ENCODE results near the gene PDXP. TPM values are rescaled to one million over a fixed set of nuclear protein-coding genes. Genes with fewer than 3 reads are reported as not detected.

The PDXP gene
- polyA plus RNA-seq, 1 donor (not counting 4 experiments of a cell fraction or from before 2014, with no cell fraction given), result 5.2 TPM

DNA sequence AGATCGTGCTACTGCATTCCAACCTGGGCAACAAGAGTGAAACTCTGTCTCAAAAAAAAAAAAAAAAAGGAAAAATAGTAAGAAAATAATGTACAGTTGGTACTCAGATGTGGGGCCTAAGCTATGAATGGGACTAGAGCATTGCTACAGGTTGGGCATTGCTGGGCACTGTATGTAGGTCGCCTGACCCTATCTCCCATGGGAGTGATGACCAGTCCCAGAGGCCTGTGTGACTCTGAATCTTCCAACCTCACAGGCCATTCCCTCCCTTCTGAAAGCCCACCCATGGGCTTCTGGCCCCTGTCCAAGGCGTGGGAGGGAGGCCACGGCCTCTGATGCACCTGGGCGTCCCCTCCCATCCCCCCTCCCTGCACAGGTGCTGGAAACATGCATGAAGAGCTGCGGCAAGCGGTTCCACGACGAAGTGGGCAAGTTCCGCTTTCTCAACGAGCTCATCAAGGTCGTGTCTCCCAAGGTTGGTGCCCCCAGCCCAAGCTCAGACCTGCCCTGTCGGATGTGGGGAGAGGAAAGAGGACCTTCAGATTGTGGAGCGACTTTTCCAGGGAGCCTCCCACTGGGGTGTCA is 40.4 kb upstream of the PDXP start:
- H3K9ac ChIP-seq (ENCODE audit: control insufficient read depth, extremely low read depth, insufficient read depth, low read length), result no peak overlapping the region
- peaks cover under 1% of the 10 kb centered on the region for H3K4me1 ChIP-seq (ENCODE audit: control insufficient read depth, extremely low read depth, insufficient read depth, low read length)
- H3K9me1 ChIP-seq (ENCODE audit: control insufficient read depth, extremely low read depth, insufficient read depth, low read length), result no peaks in the 10 kb centered on the region
- no peak overlapping the region for H2AFZ ChIP-seq (ENCODE audit: control insufficient read depth, low read length)
- TF ChIP-seq, protein P1, sequence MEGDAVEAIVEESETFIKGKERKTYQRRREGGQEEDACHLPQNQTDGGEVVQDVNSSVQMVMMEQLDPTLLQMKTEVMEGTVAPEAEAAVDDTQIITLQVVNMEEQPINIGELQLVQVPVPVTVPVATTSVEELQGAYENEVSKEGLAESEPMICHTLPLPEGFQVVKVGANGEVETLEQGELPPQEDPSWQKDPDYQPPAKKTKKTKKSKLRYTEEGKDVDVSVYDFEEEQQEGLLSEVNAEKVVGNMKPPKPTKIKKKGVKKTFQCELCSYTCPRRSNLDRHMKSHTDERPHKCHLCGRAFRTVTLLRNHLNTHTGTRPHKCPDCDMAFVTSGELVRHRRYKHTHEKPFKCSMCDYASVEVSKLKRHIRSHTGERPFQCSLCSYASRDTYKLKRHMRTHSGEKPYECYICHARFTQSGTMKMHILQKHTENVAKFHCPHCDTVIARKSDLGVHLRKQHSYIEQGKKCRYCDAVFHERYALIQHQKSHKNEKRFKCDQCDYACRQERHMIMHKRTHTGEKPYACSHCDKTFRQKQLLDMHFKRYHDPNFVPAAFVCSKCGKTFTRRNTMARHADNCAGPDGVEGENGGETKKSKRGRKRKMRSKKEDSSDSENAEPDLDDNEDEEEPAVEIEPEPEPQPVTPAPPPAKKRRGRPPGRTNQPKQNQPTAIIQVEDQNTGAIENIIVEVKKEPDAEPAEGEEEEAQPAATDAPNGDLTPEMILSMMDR (optimal IDR thresholded peaks at IDR 0.05 in 1 of 3, IDR thresholded peaks at IDR 0.05 in 1 of 3, conservative IDR thresholded peaks at IDR 0.05 in 1 of 3; ENCODE audit: extremely low read depth in 1 of 3, insufficient read depth in 2 of 3, low read length in 3 of 3), result no peak
- TF ChIP-seq EZH2 (IDR thresholded peaks at IDR 0.05; ENCODE audit: low read length), result no peak
- FAIRE-seq (no peak), DNase-seq (ENCODE audit: low read depth, low spot score) (no peak)
- H3K9me3 ChIP-seq (ENCODE audit: control insufficient read depth, low read depth, low read length), result no peaks in the 10 kb centered on the region
- no peaks in the 10 kb centered on the region for H3K79me2 ChIP-seq (ENCODE audit: control insufficient read depth, insufficient read depth, low read length)
- peaks cover 27 to 33% of the 10 kb centered on the region in 2 experiments for H3K36me3 ChIP-seq (ENCODE audit: control insufficient read depth in 2 of 2, extremely low read depth in 1 of 2, insufficient read depth in 2 of 2, low read length in 2 of 2)
- dilution Hi-C loops (cut with MboI; ENCODE audit: extremely low pct_ligation_motif_present, low sequenced_read_pairs), result no loop called here
- H3K4me3 ChIP-seq (ENCODE audit: control insufficient read depth in 2 of 3, extremely low read depth in 1 of 3, insufficient read depth in 2 of 3, low read depth in 1 of 3, low read length in 3 of 3), result no peak overlapping the region
- no peak overlapping the region for H3K27ac ChIP-seq (ENCODE audit: control insufficient read depth, insufficient read depth, low read length)
- H3K4me2 ChIP-seq (ENCODE audit: control insufficient read depth, extremely low read depth, insufficient read depth, low read depth, low read length), result no peak overlapping the region
- H3K27me3 ChIP-seq (ENCODE audit: control insufficient read depth, extremely low read depth, insufficient read depth, low read length), result no peaks in the 10 kb centered on the region
- H4K20me1 ChIP-seq (ENCODE audit: control insufficient read depth, extremely low read depth, insufficient read depth, low read length), result no peaks in the 10 kb centered on the region

DNA sequence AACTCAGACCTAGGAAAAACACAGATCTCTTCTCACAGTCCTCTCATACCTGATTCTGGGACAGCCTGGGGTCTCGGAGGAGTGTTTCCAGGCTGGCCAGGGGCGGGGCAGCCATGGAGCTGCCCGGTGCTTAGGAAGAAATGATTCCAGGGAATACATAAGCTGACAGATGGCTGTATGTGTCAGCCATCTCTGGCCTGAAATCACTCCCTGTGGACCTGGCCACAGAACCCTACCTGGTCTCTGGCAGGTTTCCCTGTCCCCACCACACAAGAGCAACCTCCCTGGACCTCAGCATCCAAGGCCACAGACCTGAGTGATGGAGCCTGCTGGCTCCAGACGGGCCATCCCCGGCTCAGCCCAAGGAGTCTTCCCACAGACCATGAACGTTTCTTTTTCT is 39.8 kb upstream of the PDXP start:
- Histone ChIP-seq H3K4me2 (ENCODE audit: control insufficient read depth, extremely low read depth, insufficient read depth, low read depth, low read length) (no peak overlapping the region), H3K9me1 (ENCODE audit: control insufficient read depth, extremely low read depth, insufficient read depth, low read length) (no peaks in the 10 kb centered on the region), H3K36me3 (ENCODE audit: control insufficient read depth in 2 of 2, extremely low read depth in 1 of 2, insufficient read depth in 2 of 2, low read length in 2 of 2) (peaks cover 30 to 36% of the 10 kb centered on the region in 2 experiments), H4K20me1 (ENCODE audit: control insufficient read depth, extremely low read depth, insufficient read depth, low read length) (no peaks in the 10 kb centered on the region), H3K4me1 (ENCODE audit: control insufficient read depth, extremely low read depth, insufficient read depth, low read length) (no peaks in the 10 kb centered on the region), H3K9ac (ENCODE audit: control insufficient read depth, extremely low read depth, insufficient read depth, low read length) (no peak overlapping the region), H2AFZ (ENCODE audit: control insufficient read depth, low read length) (no peak overlapping the region), H3K79me2 (ENCODE audit: control insufficient read depth, insufficient read depth, low read length) (no peaks in the 10 kb centered on the region), H3K4me3 (ENCODE audit: control insufficient read depth in 2 of 3, extremely low read depth in 1 of 3, insufficient read depth in 2 of 3, low read depth in 1 of 3, low read length in 3 of 3) (no peak overlapping the region), H3K27me3 (ENCODE audit: control insufficient read depth, extremely low read depth, insufficient read depth, low read length) (no peaks in the 10 kb centered on the region), H3K27ac (ENCODE audit: control insufficient read depth, insufficient read depth, low read length) (no peak overlapping the region), H3K9me3 (ENCODE audit: control insufficient read depth, low read depth, low read length) (no peaks in the 10 kb centered on the region)
- no peak for DNase-seq (ENCODE audit: low read depth, low spot score)
- TF ChIP-seq, protein P1 (optimal IDR thresholded peaks at IDR 0.05 in 1 of 3, IDR thresholded peaks at IDR 0.05 in 1 of 3, conservative IDR thresholded peaks at IDR 0.05 in 1 of 3; ENCODE audit: extremely low read depth in 1 of 3, insufficient read depth in 2 of 3, low read length in 3 of 3), result no peak
- TF ChIP-seq EZH2 (IDR thresholded peaks at IDR 0.05; ENCODE audit: low read length), result no peak
- dilution Hi-C loops (cut with MboI; ENCODE audit: extremely low pct_ligation_motif_present, low sequenced_read_pairs), result no loop called here
- FAIRE-seq, result no peak

Measured in keratinocyte (primary cell).